HCT116 (cell line): ENCODE data around the gene WDR17. TPM values are rescaled to one million over a fixed set of nuclear protein-coding genes. Genes with fewer than 3 reads are reported as not detected.

Source experiments
- ATAC-seq: fragments of 200-7000 bp; cut with Tn5 transposase; 2 replicates; pipeline ENCODE4 v1.9.1; 2020; ENCODE audit warnings: mild to moderate bottlenecking, moderate library complexity
- BruUV-seq: library from RNA; stranded (reverse); fragments of 400-500 nt; replicated peaks from 2 replicates; lab custom pipeline; 2021; lab: Mats Ljungman, UMichigan
- CTCF ChIA-PET: fragments of 300-600 bp; sonication (Branson Sonifier 250); formaldehyde crosslinking; loops from one replicate; lab custom pipeline; 2021; ENCODE audit warnings: antibody characterized with exemption; lab: Charles Lee
- POLR2A ChIA-PET: fragments of 300-600, 350-600 bp; sonication (Branson Sonifier 250); formaldehyde crosslinking; loops from one replicate; lab custom pipeline; 2021; ENCODE audit warnings: antibody characterized with exemption; lab: Charles Lee
- RAD21 ChIA-PET, 2 experiments: fragments of 300-600 bp; sonication (Branson Sonifier 250); formaldehyde crosslinking; loops; one replicate each; lab custom pipeline; 2023; ENCODE audit warnings: low total read pairs in 2 of 2; ENCODE audit not compliant: uncharacterized antibody in 2 of 2, unreplicated experiment in 2 of 2, low non-redundant PET in 1 of 2; lab: Charles Lee
- DNase-seq: peaks from one replicate; pipeline ENCODE4 v3.0.0-alpha.2; 2010; ENCODE audit warnings: low read depth, low spot score
- H2AFZ ChIP-seq: fragments of 200-600 bp; shearing (Covaris generic), sonication (generic); 2 replicates; pipeline ENCODE4 v1.6.1; 2017; ENCODE audit warnings: low read depth, mixed run types, mixed read lengths, antibody characterized with exemption, low read length; ENCODE audit not compliant: poor library complexity, severe bottlenecking
- H3K27ac ChIP-seq: 2 replicates; pipeline ENCODE4 v1.5.1; 2012; ENCODE audit warnings: low read depth, low read length
- H3K27me3 ChIP-seq: fragments of 200-600 bp; sonication (generic); 2 replicates; pipeline ENCODE4 v1.6.1; 2016; ENCODE audit warnings: mixed run types, low read length, mixed read lengths; ENCODE audit not compliant: insufficient read depth
- H3K36me3 ChIP-seq, 2 experiments: fragments of 200-500 bp in 1 of 2; fragments of 200-600 bp in 1 of 2; sonication (Bioruptor generic) in 1 of 2; sonication (generic) in 1 of 2; 2 replicates each; pipeline versions ENCODE4 v1.5.1 to v1.6.1; 2014 to 2016; ENCODE audit warnings: low read length in 2 of 2, inconsistent platforms in 1 of 2, mixed read lengths in 1 of 2, mixed run types in 1 of 2; ENCODE audit not compliant: insufficient read depth in 2 of 2, control insufficient read depth in 1 of 2
- H3K4me1 ChIP-seq, 2 experiments: fragments of 200-600 bp in 1 of 2; sonication (generic) in 1 of 2; 2 replicates each; pipeline versions ENCODE4 v1.5.1 to v1.6.1; 2012 to 2017; ENCODE audit warnings: low read length in 2 of 2, inconsistent platforms in 1 of 2, mild to moderate bottlenecking in 1 of 2, mixed read lengths in 1 of 2, mixed run types in 1 of 2, moderate library complexity in 1 of 2; ENCODE audit not compliant: insufficient read depth in 2 of 2, control insufficient read depth in 1 of 2
- H3K4me2 ChIP-seq: fragments of 200-600 bp; sonication (generic); 2 replicates; pipeline ENCODE4 v1.6.1; 2017; ENCODE audit warnings: mixed run types, low read length, mixed read lengths
- H3K4me3 ChIP-seq, 2 experiments: fragments of 200-600 bp in 1 of 2; sonication (generic) in 1 of 2; replicated peaks in 1 of 2; 2 replicates each; pipeline ENCODE4 v1.5.1; 2011 to 2016; ENCODE audit warnings: low read length in 2 of 2, control low read depth in 1 of 2, low read depth in 1 of 2, mild to moderate bottlenecking in 1 of 2, mixed read lengths in 1 of 2, mixed run types in 1 of 2
- H3K79me2 ChIP-seq: fragments of 200-600 bp; sonication (generic); 2 replicates; pipeline ENCODE4 v1.6.1; 2017; ENCODE audit warnings: mild to moderate bottlenecking, mixed run types, low read length, moderate library complexity, mixed read lengths; ENCODE audit not compliant: insufficient read depth
- H3K9ac ChIP-seq: fragments of 200-600 bp; sonication (generic); 2 replicates; pipeline ENCODE4 v1.6.1; 2016; ENCODE audit warnings: low read length, mixed read lengths
- H3K9me2 ChIP-seq: fragments of 200-600 bp; sonication (generic), shearing (Covaris generic); 2 replicates; pipeline ENCODE4 v1.6.1; 2017; ENCODE audit warnings: mixed run types, mild to moderate bottlenecking, moderate library complexity; ENCODE audit not compliant: insufficient read depth
- H3K9me3 ChIP-seq, 2 experiments: fragments of 200-500 bp in 1 of 2; fragments of 200-600 bp in 1 of 2; sonication (Bioruptor generic) in 1 of 2; sonication (generic) in 1 of 2; 2 replicates each; pipeline ENCODE4 v1.6.1; 2014 to 2017; ENCODE audit warnings: low read length in 2 of 2, mixed read lengths in 2 of 2, inconsistent platforms in 1 of 2, low read depth in 1 of 2, mild to moderate bottlenecking in 1 of 2, mixed run types in 1 of 2, moderate library complexity in 1 of 2; ENCODE audit not compliant: control insufficient read depth in 1 of 2, insufficient read depth in 1 of 2
- H4K20me1 ChIP-seq: fragments of 200-600 bp; sonication (generic), shearing (Covaris generic); 2 replicates; pipeline ENCODE4 v1.6.1; 2017; ENCODE audit warnings: mixed run types, mild to moderate bottlenecking, moderate library complexity; ENCODE audit not compliant: insufficient read depth
- EZH2phosphoT487 ChIP-seq: fragments of 200-600 bp; IDR thresholded peaks from 2 replicates; pipeline ENCODE4 v1.6.1; 2018; ENCODE audit warnings: antibody characterized with exemption, borderline replicate concordance
- JUND ChIP-seq: IDR thresholded peaks from 2 replicates; pipeline ENCODE4 v1.6.1; 2012
- POLR2A ChIP-seq: IDR thresholded peaks from 2 replicates; pipeline ENCODE4 v1.7.0; 2011; ENCODE audit warnings: borderline replicate concordance; ENCODE audit not compliant: insufficient read depth, insufficient read length; ENCODE audit errors: extremely low read depth
- POLR2AphosphoS5 ChIP-seq: IDR thresholded peaks from 2 replicates; pipeline ENCODE4 v1.6.1; 2011; ENCODE audit warnings: mild to moderate bottlenecking, low read depth, low read length, moderate library complexity
- RAD21 ChIP-seq: IDR thresholded peaks from 2 replicates; pipeline ENCODE4 v1.6.1; 2012; ENCODE audit warnings: low read depth, mild to moderate bottlenecking
- SIN3A ChIP-seq: IDR thresholded peaks from 2 replicates; pipeline ENCODE4 v1.6.1; 2012; ENCODE audit warnings: low read depth
- TCF7L2 ChIP-seq: IDR thresholded peaks from 2 replicates; pipeline ENCODE4 v1.7.0; 2011; ENCODE audit warnings: borderline replicate concordance, inconsistent platforms; ENCODE audit not compliant: insufficient read depth, insufficient read length; ENCODE audit errors: extremely low read depth
- intact Hi-C: fragments of 100-400 bp; cut with micrococcal nuclease; formaldehyde crosslinking; loops from 2 replicates; pipeline ENCODE4 v1.10.0; 2022
- total RNA-seq: library from RNA; stranded (reverse); gene quantifications from one replicate; pipeline ENCODE4 v1.2.1, GENCODE V29; 2021; ENCODE audit not compliant: unreplicated experiment
- TF ChIP-seq, protein P1 (sequence below), 3 experiments: fragments of 200-600 bp in 1 of 3; sonication (generic) in 1 of 3; IDR thresholded peaks in 2 of 3; conservative IDR thresholded peaks in 1 of 3; 2 replicates each; pipeline ENCODE4 v1.5.1; 2012 to 2017; ENCODE audit warnings: low read depth in 2 of 3, low read length in 2 of 3, antibody characterized with exemption in 1 of 3, borderline replicate concordance in 1 of 3, control low read depth in 1 of 3, mild to moderate bottlenecking in 1 of 3, mixed read lengths in 1 of 3, mixed run types in 1 of 3, moderate library complexity in 1 of 3; ENCODE audit not compliant: insufficient read depth in 1 of 3
- TF ChIP-seq, protein P2 (sequence below): IDR thresholded peaks from 2 replicates; pipeline ENCODE4 v1.6.1; 2012; ENCODE audit warnings: low read depth
- TF ChIP-seq, protein P3 (sequence below): IDR thresholded peaks from 2 replicates; pipeline ENCODE4 v1.6.1; 2012
- TF ChIP-seq, protein P4 (sequence below): IDR thresholded peaks from 2 replicates; pipeline ENCODE4 v1.6.1; 2011; ENCODE audit warnings: mild to moderate bottlenecking, low read length, moderate library complexity; ENCODE audit not compliant: insufficient replicate concordance; ENCODE audit errors: extremely low read depth

WDR17 gene
- total RNA-seq, 1 experiment from 2014 or later = 0.20 TPM

DNA sequence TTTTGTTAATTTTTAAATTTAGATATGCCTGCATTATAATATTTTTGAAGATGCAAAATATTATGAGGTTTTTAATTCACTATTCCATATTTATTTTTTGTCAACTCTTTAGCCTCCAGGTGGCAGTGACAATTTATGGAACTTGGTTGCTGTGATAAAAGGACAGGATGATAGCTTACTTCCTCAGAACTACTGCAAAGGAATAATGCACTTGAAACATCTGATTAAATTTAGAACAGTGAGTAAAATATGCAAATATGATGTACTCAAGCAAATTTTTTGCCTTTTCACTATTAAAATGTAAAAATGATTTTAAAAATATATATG, 84.7 kb downstream of the WDR17 start:
- peak overlapping the region; percentile 83 for H2AFZ ChIP-seq
- no peaks in the 10 kb centered on the region for H3K79me2 ChIP-seq
- H3K27ac ChIP-seq = no peak overlapping the region
- no TSS peak for BruUV-seq
- H4K20me1 ChIP-seq = no peaks in the 10 kb centered on the region
- no peak overlapping the region for H3K4me3 ChIP-seq
- ChIA-PET POLR2A (no interaction called here), CTCF (interaction anchor here (0.9 to 2.3 kb wide), 6 partner anchors 9 to 191 kb away, joined by 3 to 34 read pairs (median 4); no protein-coding TSS in a partner anchor), RAD21 (interaction anchor here (0.6 to 1.9 kb wide), 3 partner anchors 127 to 190 kb away, joined by 3 to 5 read pairs (median 3); no protein-coding TSS in a partner anchor)
- H3K9ac ChIP-seq = no peak overlapping the region
- ATAC-seq = peak; percentile 55; the same call in 1 of the 2 replicates
- H3K36me3 ChIP-seq = no peaks in the 10 kb centered on the region
- H3K9me2 ChIP-seq = no peaks in the 10 kb centered on the region
- intact Hi-C loops = loop anchor here (1.0 to 5.0 kb wide), 2 partner anchors 127 to 191 kb away; no protein-coding TSS in a partner anchor
- H3K4me2 ChIP-seq = no peak overlapping the region
- TF ChIP-seq TCF7L2 = no peak
- TF ChIP-seq, protein P1, sequence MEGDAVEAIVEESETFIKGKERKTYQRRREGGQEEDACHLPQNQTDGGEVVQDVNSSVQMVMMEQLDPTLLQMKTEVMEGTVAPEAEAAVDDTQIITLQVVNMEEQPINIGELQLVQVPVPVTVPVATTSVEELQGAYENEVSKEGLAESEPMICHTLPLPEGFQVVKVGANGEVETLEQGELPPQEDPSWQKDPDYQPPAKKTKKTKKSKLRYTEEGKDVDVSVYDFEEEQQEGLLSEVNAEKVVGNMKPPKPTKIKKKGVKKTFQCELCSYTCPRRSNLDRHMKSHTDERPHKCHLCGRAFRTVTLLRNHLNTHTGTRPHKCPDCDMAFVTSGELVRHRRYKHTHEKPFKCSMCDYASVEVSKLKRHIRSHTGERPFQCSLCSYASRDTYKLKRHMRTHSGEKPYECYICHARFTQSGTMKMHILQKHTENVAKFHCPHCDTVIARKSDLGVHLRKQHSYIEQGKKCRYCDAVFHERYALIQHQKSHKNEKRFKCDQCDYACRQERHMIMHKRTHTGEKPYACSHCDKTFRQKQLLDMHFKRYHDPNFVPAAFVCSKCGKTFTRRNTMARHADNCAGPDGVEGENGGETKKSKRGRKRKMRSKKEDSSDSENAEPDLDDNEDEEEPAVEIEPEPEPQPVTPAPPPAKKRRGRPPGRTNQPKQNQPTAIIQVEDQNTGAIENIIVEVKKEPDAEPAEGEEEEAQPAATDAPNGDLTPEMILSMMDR (IDR thresholded peaks at IDR 0.05 in 2 of 3, conservative IDR thresholded peaks at IDR 0.05 in 1 of 3; ENCODE audit: borderline replicate concordance in 1 of 3, insufficient read depth in 1 of 3, low read depth in 2 of 3, low read length in 2 of 3) = peak; percentile 19 to 73 (median 58); a peak in 5 of 6 replicates
- peak; percentile 82 for TF ChIP-seq RAD21
- H3K9me3 ChIP-seq = no peaks in the 10 kb centered on the region
- no peaks in the 10 kb centered on the region for H3K27me3 ChIP-seq
- peak; percentile 23 for DNase-seq
- H3K4me1 ChIP-seq = no peaks in the 10 kb centered on the region

DNA sequence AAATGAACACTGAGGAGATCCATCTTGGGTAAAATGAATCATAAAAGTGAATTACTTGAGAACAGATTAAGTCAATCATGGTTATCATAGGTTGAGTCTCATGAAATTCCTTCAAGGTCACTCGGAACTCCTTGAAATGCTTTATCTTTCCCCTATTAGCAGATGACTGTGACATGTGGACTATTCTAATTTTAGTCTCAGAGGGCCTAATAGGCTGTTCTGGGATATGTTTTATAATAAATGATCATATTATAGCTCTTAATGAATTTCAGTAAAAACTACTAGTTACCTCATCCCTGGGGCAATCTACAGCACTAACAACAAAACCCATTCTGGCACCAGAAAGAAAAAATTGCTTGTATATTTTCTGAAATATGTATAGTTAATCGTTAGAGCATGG, 85.1 kb downstream of the WDR17 start:
- DNase-seq = no peak
- ChIA-PET CTCF (interaction anchor here (0.6 to 2.3 kb wide), 7 partner anchors 8 to 190 kb away, joined by 3 to 34 read pairs (median 4); no protein-coding TSS in a partner anchor), RAD21 (interaction anchor here (0.6 to 1.9 kb wide), 3 partner anchors 127 to 190 kb away, joined by 3 to 5 read pairs (median 3); no protein-coding TSS in a partner anchor), POLR2A (no interaction called here)
- H3K79me2 ChIP-seq = no peaks in the 10 kb centered on the region
- BruUV-seq = no TSS peak
- H3K27me3 ChIP-seq = no peaks in the 10 kb centered on the region
- intact Hi-C loops = loop anchor here (1.0 to 5.0 kb wide), 2 partner anchors 127 to 191 kb away; no protein-coding TSS in a partner anchor
- no peaks in the 10 kb centered on the region for H3K9me3 ChIP-seq
- ATAC-seq = no peak
- no peak overlapping the region for H3K4me2 ChIP-seq
- no peak overlapping the region for H3K9ac ChIP-seq
- H4K20me1 ChIP-seq = no peaks in the 10 kb centered on the region
- no peaks in the 10 kb centered on the region for H3K4me1 ChIP-seq
- peak overlapping the region; percentile 83 for H2AFZ ChIP-seq
- H3K4me3 ChIP-seq = no peak overlapping the region
- H3K27ac ChIP-seq = no peak overlapping the region
- no peaks in the 10 kb centered on the region for H3K36me3 ChIP-seq
- no peaks in the 10 kb centered on the region for H3K9me2 ChIP-seq
- TF ChIP-seq, protein P2, sequence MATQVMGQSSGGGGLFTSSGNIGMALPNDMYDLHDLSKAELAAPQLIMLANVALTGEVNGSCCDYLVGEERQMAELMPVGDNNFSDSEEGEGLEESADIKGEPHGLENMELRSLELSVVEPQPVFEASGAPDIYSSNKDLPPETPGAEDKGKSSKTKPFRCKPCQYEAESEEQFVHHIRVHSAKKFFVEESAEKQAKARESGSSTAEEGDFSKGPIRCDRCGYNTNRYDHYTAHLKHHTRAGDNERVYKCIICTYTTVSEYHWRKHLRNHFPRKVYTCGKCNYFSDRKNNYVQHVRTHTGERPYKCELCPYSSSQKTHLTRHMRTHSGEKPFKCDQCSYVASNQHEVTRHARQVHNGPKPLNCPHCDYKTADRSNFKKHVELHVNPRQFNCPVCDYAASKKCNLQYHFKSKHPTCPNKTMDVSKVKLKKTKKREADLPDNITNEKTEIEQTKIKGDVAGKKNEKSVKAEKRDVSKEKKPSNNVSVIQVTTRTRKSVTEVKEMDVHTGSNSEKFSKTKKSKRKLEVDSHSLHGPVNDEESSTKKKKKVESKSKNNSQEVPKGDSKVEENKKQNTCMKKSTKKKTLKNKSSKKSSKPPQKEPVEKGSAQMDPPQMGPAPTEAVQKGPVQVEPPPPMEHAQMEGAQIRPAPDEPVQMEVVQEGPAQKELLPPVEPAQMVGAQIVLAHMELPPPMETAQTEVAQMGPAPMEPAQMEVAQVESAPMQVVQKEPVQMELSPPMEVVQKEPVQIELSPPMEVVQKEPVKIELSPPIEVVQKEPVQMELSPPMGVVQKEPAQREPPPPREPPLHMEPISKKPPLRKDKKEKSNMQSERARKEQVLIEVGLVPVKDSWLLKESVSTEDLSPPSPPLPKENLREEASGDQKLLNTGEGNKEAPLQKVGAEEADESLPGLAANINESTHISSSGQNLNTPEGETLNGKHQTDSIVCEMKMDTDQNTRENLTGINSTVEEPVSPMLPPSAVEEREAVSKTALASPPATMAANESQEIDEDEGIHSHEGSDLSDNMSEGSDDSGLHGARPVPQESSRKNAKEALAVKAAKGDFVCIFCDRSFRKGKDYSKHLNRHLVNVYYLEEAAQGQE = no peak
- TF ChIP-seq POLR2A (no peak), POLR2AphosphoS5 (no peak), JUND (no peak), EZH2phosphoT487 (no peak), SIN3A (no peak)
- TF ChIP-seq, protein P3, sequence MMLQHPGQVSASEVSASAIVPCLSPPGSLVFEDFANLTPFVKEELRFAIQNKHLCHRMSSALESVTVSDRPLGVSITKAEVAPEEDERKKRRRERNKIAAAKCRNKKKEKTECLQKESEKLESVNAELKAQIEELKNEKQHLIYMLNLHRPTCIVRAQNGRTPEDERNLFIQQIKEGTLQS = no peak
- TF ChIP-seq, protein P4, sequence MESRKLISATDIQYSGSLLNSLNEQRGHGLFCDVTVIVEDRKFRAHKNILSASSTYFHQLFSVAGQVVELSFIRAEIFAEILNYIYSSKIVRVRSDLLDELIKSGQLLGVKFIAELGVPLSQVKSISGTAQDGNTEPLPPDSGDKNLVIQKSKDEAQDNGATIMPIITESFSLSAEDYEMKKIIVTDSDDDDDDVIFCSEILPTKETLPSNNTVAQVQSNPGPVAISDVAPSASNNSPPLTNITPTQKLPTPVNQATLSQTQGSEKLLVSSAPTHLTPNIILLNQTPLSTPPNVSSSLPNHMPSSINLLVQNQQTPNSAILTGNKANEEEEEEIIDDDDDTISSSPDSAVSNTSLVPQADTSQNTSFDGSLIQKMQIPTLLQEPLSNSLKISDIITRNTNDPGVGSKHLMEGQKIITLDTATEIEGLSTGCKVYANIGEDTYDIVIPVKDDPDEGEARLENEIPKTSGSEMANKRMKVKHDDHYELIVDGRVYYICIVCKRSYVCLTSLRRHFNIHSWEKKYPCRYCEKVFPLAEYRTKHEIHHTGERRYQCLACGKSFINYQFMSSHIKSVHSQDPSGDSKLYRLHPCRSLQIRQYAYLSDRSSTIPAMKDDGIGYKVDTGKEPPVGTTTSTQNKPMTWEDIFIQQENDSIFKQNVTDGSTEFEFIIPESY = no peak
